GM12874 (cell line): Measurements from ENCODE around the gene OXLD1.

Experiments used
- TF ChIP-seq, protein P1 (sequence below): IDR thresholded peaks from 2 replicates; pipeline ENCODE4 v1.5.1; 2011; ENCODE audit warnings: low read depth, mild to moderate bottlenecking, control low read depth, low read length, moderate library complexity; ENCODE audit not compliant: insufficient read depth

OXLD1 gene

DNA sequence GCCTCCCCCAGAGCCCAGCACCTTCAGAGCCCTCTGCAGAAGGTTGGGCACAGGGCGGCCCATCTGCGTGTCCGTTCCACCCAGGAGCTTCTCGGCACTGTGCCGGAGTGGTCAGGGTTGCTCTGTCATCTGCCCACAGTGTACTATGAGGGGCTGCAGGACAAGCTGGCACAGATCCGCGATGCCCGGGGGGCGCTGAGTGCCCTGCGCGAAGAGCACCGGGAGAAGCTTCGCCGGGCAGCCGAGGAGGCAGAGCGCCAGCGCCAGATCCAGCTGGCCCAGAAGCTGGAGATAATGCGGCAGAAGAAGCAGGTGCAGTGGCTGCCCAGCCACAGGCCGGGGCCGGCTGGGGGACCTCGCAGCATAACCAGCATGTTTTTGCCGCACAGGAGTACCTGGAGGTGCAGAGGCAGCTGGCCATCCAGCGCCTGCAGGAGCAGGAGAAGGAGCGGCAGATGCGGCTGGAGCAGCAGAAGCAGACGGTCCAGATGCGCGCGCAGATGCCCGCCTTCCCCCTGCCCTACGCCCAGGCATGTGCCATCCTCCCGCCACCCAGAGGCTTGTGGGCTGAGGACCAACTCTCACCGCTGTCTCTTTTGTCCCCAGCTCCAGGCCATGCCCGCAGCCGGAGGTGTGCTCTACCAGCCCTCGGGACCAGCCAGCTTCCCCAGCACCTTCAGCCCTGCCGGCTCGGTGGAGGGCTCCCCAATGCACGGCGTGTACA lies 30.0 kb upstream of the OXLD1 start:
- TF ChIP-seq, protein P1, sequence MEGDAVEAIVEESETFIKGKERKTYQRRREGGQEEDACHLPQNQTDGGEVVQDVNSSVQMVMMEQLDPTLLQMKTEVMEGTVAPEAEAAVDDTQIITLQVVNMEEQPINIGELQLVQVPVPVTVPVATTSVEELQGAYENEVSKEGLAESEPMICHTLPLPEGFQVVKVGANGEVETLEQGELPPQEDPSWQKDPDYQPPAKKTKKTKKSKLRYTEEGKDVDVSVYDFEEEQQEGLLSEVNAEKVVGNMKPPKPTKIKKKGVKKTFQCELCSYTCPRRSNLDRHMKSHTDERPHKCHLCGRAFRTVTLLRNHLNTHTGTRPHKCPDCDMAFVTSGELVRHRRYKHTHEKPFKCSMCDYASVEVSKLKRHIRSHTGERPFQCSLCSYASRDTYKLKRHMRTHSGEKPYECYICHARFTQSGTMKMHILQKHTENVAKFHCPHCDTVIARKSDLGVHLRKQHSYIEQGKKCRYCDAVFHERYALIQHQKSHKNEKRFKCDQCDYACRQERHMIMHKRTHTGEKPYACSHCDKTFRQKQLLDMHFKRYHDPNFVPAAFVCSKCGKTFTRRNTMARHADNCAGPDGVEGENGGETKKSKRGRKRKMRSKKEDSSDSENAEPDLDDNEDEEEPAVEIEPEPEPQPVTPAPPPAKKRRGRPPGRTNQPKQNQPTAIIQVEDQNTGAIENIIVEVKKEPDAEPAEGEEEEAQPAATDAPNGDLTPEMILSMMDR = no peak

DNA sequence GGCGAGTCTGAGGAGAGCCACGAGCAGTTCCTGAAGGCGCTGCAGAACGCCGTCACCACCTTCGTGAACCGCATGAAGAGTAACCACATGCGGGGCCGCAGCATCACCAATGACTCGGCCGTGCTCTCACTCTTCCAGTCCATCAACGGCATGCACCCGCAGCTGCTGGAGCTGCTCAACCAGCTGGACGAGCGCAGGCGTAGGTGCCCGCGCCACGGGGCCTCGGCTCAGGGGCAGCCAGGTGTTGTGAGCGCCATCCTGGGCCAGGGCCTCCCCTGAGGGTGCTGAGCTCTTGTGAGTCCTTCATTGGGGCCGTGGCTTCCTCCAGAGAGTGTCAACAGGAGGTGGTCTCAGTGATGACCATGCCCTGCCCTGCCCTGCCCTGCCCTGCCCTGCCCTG lies 29.4 kb upstream of the OXLD1 start:
- TF ChIP-seq, protein P1 = no peak

DNA sequence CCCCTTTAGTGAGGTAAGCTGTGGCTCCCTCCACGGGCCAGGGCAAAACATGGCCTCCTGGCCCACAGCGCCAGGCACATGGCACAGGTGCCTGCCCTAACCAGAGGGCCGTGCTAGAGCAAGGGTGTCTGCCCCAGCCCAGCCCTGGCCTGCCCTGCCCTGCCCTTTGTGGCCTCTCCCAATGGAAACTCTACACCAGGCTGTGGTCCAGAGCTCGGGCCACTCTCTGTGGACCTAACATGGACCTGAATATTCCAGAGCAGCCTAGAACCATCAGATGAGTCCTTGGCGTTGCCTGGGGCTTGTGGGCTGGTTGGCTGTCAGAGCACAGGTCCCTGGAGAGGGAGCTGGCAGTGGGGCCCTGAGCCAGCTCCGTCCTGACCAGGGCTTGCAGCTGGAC lies 28.8 kb upstream of the OXLD1 start:
- TF ChIP-seq, protein P1 = no peak

DNA sequence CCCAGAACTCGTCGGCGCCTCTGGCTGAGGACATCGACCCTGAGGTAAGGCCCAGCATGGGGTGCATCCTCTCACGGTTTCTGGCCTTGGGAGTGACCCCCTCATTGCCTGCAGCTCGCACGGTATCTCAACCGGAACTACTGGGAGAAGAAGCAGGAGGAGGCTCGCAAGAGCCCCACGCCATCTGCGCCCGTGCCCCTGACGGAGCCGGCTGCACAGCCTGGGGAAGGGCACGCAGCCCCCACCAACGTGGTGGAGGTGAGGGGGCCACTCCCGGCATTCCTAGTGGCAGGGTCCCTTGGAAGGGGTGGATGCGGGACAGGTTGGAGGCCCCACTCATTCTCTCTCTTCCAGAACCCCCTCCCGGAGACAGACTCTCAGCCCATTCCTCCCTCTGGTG lies 28.4 kb upstream of the OXLD1 start:
- TF ChIP-seq, protein P1 = no peak

DNA sequence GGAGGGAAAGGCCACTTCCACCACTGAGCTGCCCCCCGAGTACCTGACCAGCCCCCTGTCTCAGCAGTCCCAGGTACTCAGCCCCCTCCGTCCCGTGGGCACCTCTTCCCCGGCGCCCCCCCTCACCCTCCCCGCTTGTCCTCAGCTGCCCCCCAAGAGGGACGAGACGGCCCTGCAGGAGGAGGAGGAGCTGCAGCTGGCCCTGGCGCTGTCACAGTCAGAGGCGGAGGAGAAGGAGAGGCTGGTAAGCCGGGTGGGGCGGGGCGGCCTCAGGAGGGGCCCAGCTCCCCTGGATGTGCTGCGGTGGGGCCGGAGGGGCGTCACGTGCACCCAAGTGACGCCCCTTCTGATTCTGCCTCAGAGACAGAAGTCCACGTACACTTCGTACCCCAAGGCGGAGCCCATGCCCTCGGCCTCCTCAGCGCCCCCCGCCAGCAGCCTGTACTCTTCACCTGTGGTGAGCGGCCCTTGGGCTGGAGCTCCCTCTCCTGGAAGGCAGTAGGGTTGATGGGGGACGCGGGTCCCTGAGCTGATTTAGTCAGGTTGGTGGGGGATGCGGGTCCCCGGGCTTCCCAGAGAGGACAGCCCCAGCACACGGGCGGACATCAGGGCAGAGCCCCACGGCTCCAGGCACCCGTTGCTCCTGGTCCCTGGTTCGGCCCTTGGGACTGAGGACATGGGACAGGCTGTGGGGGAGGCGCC lies 27.3 kb upstream of the OXLD1 start:
- TF ChIP-seq, protein P1 = no peak

DNA sequence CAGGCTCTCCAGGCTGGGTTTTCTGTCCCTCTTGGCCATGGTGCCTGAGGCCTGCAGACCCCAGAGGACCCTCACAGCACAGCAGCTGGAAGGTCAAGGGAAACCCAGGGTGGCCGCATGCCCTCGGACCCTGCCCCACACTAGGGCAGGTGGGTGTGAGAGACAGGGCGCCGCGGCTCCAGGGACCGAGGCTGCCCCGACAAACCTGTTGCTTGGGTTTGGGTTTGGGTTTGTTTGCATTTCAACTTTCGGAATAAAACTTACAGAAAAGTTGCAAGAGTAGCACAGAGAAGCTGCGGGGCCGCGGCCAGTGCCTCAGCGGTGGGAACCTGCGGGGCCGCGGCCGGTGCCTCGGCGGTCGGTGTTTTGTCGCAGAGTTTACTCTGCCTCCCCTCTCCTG lies 25.2 kb upstream of the OXLD1 start:
- TF ChIP-seq, protein P1 = no peak

DNA sequence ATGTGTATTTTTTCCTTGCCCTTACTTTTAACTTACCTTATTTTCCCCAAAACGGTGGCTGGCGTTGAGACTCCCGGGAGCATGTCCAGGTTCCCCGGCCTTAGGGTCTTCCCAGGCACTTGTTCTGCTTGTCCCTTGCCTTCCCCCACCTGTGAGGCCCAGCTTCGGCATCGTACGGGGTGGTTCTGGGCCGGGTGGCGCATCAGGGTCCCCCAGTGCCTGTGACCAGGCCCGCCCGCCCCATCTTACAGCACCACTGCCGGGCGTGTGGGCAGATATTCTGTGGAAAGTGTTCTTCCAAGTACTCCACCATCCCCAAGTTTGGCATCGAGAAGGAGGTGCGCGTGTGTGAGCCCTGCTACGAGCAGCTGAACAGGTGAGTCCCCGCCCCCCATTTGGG lies 24.8 kb upstream of the OXLD1 start:
- TF ChIP-seq, protein P1 = no peak
